IMR-90 (cell line): ENCODE results near the gene ENDOV. TPM values are rescaled to one million over a fixed set of nuclear protein-coding genes. Genes with fewer than 3 reads are reported as not detected.

ENCODE experiments used
- ATAC-seq: fragments of 200-7000 bp; cut with Tn5 transposase; 2 replicates; pipeline ENCODE4 v1.9.1; 2020; ENCODE audit warnings: low read depth, mild to moderate bottlenecking, moderate library complexity
- BruUV-seq: library from RNA; stranded (reverse); fragments of 400-500 nt; replicated peaks from 2 replicates; lab custom pipeline; 2021; lab: Mats Ljungman, UMichigan
- CTCF ChIA-PET: fragments of 300-600 bp; formaldehyde crosslinking; extraction: SDS; loops from one replicate; lab custom pipeline; 2021; ENCODE audit warnings: antibody characterized with exemption; lab: Yijun Ruan, JAX
- POLR2A ChIA-PET: fragments of 300-600 bp; sonication (Branson Sonifier 250); formaldehyde crosslinking; loops from one replicate; lab custom pipeline; 2022; ENCODE audit warnings: antibody characterized with exemption; ENCODE audit not compliant: unreplicated experiment; lab: Charles Lee
- DNase-seq: peaks from one replicate; pipeline ENCODE4 v3.0.0; 2013
- H2AFZ ChIP-seq: replicated peaks from 2 replicates; pipeline ENCODE3; 2013; ENCODE audit warnings: low read length, mild to moderate bottlenecking; ENCODE audit not compliant: poor library complexity
- H2AK5ac ChIP-seq: 2 replicates; pipeline ENCODE4 v1.6.1; 2013; ENCODE audit warnings: low read depth, low read length, inconsistent platforms
- H2AK9ac ChIP-seq: replicated peaks from 2 replicates; pipeline ENCODE3; 2013; ENCODE audit warnings: mild to moderate bottlenecking, low read depth, low read length, moderate library complexity; ENCODE audit not compliant: poor library complexity
- H2BK120ac ChIP-seq: 2 replicates; pipeline ENCODE4 v1.6.1; 2013; ENCODE audit warnings: low read depth, low read length, inconsistent platforms
- H2BK15ac ChIP-seq: 3 replicates; pipeline ENCODE4 v1.6.1; 2013; ENCODE audit warnings: low read depth, low read length, inconsistent platforms
- H2BK20ac ChIP-seq: 2 replicates; pipeline ENCODE4 v1.6.1; 2013; ENCODE audit warnings: low read depth, mild to moderate bottlenecking, inconsistent platforms, low read length, moderate library complexity
- H2BK5ac ChIP-seq: 2 replicates; pipeline ENCODE4 v1.6.1; 2013; ENCODE audit warnings: mild to moderate bottlenecking, low read depth, low read length, inconsistent platforms; ENCODE audit not compliant: poor library complexity, severe bottlenecking
- H3K14ac ChIP-seq: replicated peaks from 2 replicates; pipeline ENCODE4 v1.6.1; 2013; ENCODE audit warnings: low read depth, low read length, inconsistent platforms
- H3K18ac ChIP-seq: 2 replicates; pipeline ENCODE4 v1.6.1; 2013; ENCODE audit warnings: low read depth, low read length, control low read depth
- H3K23ac ChIP-seq: 2 replicates; pipeline ENCODE4 v1.6.1; 2013; ENCODE audit warnings: low read depth, low read length, inconsistent platforms
- H3K27ac ChIP-seq: 2 replicates; pipeline ENCODE4 v1.5.1; 2013; ENCODE audit warnings: mild to moderate bottlenecking, control low read depth, low read length; ENCODE audit not compliant: insufficient read depth
- H3K27me3 ChIP-seq: 2 replicates; pipeline ENCODE4 v1.6.1; 2013; ENCODE audit warnings: low read length; ENCODE audit not compliant: control insufficient read depth, insufficient read depth
- H3K36me3 ChIP-seq: 2 replicates; pipeline ENCODE4 v1.6.1; 2013; ENCODE audit warnings: low read length, mixed read lengths; ENCODE audit not compliant: control insufficient read depth, insufficient read depth
- H3K4ac ChIP-seq: 2 replicates; pipeline ENCODE4 v1.6.1; 2013; ENCODE audit warnings: low read depth, low read length, inconsistent platforms
- H3K4me1 ChIP-seq: 2 replicates; pipeline ENCODE4 v1.6.1; 2013; ENCODE audit warnings: low read length, mixed read lengths; ENCODE audit not compliant: control insufficient read depth, insufficient read depth
- H3K4me2 ChIP-seq: 2 replicates; pipeline ENCODE4 v1.6.1; 2013; ENCODE audit warnings: low read depth, mild to moderate bottlenecking, control low read depth, low read length, moderate library complexity
- H3K4me3 ChIP-seq: 2 replicates; pipeline ENCODE4 v1.5.1; 2013; ENCODE audit warnings: low read depth, mild to moderate bottlenecking, control low read depth, low read length, moderate library complexity; ENCODE audit not compliant: insufficient read depth
- H3K56ac ChIP-seq: 2 replicates; pipeline ENCODE4 v1.6.1; 2013; ENCODE audit warnings: low read length, inconsistent platforms; ENCODE audit not compliant: insufficient read depth; ENCODE audit errors: extremely low read depth
- H3K79me1 ChIP-seq, 2 experiments: 2 replicates each; pipeline ENCODE4 v1.6.1; 2013; ENCODE audit warnings: low read length in 2 of 2, inconsistent platforms in 1 of 2, low read depth in 1 of 2
- H3K9ac ChIP-seq: 2 replicates; pipeline ENCODE4 v1.6.1; 2013; ENCODE audit warnings: low read depth, low read length, control low read depth
- H3K9me1 ChIP-seq: 2 replicates; pipeline ENCODE4 v1.6.1; 2013; ENCODE audit warnings: low read length, inconsistent platforms; ENCODE audit not compliant: insufficient read depth
- H3K9me3 ChIP-seq: 2 replicates; pipeline ENCODE4 v1.6.1; 2013; ENCODE audit warnings: low read length; ENCODE audit not compliant: control insufficient read depth, insufficient read depth
- H4K20me1 ChIP-seq: 2 replicates; pipeline ENCODE4 v1.6.1; 2013; ENCODE audit warnings: low read length, inconsistent platforms; ENCODE audit not compliant: insufficient read depth
- H4K5ac ChIP-seq: 2 replicates; pipeline ENCODE4 v1.6.1; 2013; ENCODE audit warnings: mild to moderate bottlenecking, low read depth, low read length, control low read depth
- H4K8ac ChIP-seq, 2 experiments: 2 replicates each; pipeline ENCODE4 v1.6.1; 2013; ENCODE audit warnings: low read depth in 2 of 2, low read length in 2 of 2, control low read depth in 1 of 2, inconsistent platforms in 1 of 2
- H4K91ac ChIP-seq: 2 replicates; pipeline ENCODE4 v1.6.1; 2013; ENCODE audit warnings: low read depth, low read length, inconsistent platforms; ENCODE audit not compliant: insufficient read depth
- BHLHE40 ChIP-seq: fragments of 150-350 bp; IDR thresholded peaks from 2 replicates; pipeline ENCODE4 v1.6.1; 2016; ENCODE audit warnings: mild to moderate bottlenecking, low read depth, low read length
- CEBPB ChIP-seq: IDR thresholded peaks from 2 replicates; pipeline ENCODE4 v1.6.1; 2012; ENCODE audit warnings: low read depth, low read length, improper control_type of control experiment
- CHD1 ChIP-seq: IDR thresholded peaks from 2 replicates; pipeline ENCODE4 v1.6.1; 2012; ENCODE audit warnings: low read depth, low read length, improper control_type of control experiment
- FOS ChIP-seq: fragments of 150-350 bp; IDR thresholded peaks from 2 replicates; pipeline ENCODE4 v1.6.1; 2016; ENCODE audit warnings: low read depth, low read length
- MAFK ChIP-seq: IDR thresholded peaks from 2 replicates; pipeline ENCODE4 v1.6.1; 2012; ENCODE audit warnings: low read depth, low read length, improper control_type of control experiment
- MAZ ChIP-seq: IDR thresholded peaks from 2 replicates; pipeline ENCODE4 v1.6.1; 2012; ENCODE audit warnings: low read depth, mild to moderate bottlenecking, low read length, improper control_type of control experiment, moderate library complexity, borderline replicate concordance
- MXI1 ChIP-seq: IDR thresholded peaks from 2 replicates; pipeline ENCODE4 v1.6.1; 2012; ENCODE audit warnings: low read depth, mild to moderate bottlenecking, low read length, moderate library complexity, borderline replicate concordance
- NFE2L2 ChIP-seq: fragments of 150-350 bp; IDR thresholded peaks from 2 replicates; pipeline ENCODE4 v1.6.1; 2016; ENCODE audit warnings: low read depth, mild to moderate bottlenecking, low read length
- POLR2A ChIP-seq: IDR thresholded peaks from 2 replicates; pipeline ENCODE4 v1.6.1; 2012; ENCODE audit warnings: mild to moderate bottlenecking, low read depth, low read length
- RAD21 ChIP-seq: IDR thresholded peaks from 2 replicates; pipeline ENCODE4 v1.6.1; 2012; ENCODE audit warnings: low read length, improper control_type of control experiment
- RCOR1 ChIP-seq: IDR thresholded peaks from 2 replicates; pipeline ENCODE4 v1.6.1; 2012; ENCODE audit warnings: mild to moderate bottlenecking, low read length, improper control_type of control experiment; ENCODE audit not compliant: insufficient replicate concordance
- RFX5 ChIP-seq: IDR thresholded peaks from 2 replicates; pipeline ENCODE4 v1.8.0; 2012; ENCODE audit warnings: low read depth, mild to moderate bottlenecking, low read length, moderate library complexity
- SMC3 ChIP-seq: fragments of 150-350 bp; IDR thresholded peaks from 2 replicates; pipeline ENCODE4 v1.6.1; 2016; ENCODE audit warnings: low read depth, mild to moderate bottlenecking, antibody characterized with exemption, low read length, moderate library complexity
- WGBS, 2 experiments: methylation state at CpG; one replicate each; pipeline versions ENCODE4 v1.1.5 to v1.1.7; 2013; ENCODE audit warnings: missing lambda C conversion rate in 2 of 2; ENCODE audit not compliant: insufficient read length in 1 of 2; ENCODE audit errors: extremely low coverage in 2 of 2; 5-methylcytosine and 5-hydroxymethylcytosine counted together
- dilution Hi-C: fragments of 300-500 bp; cut with HindIII; formaldehyde crosslinking; loops from one replicate; pipeline ENCODE4 v1.14.3; 2018; ENCODE audit warnings: low sequenced_read_pairs; ENCODE audit not compliant: unreplicated experiment
- in situ Hi-C: fragments of 300-500 bp; cut with MboI; formaldehyde crosslinking; loops from 3 replicates; pipeline ENCODE4 v1.14.3; 2019; ENCODE audit warnings: low sequenced_read_pairs, inconsistent platforms, mixed read lengths
- intact Hi-C: fragments of 100-400 bp; cut with micrococcal nuclease; formaldehyde crosslinking; loops from 2 replicates; pipeline ENCODE4 v1.10.0; 2022
- polyA plus RNA-seq, 3 experiments: library from polyadenylated mRNA; depleted of rRNA; stranded (reverse); fragments of >200 nt; gene quantifications; 2 replicates each; pipeline ENCODE4 v1.2.3, GENCODE V29; 2012; ENCODE audit warnings: low replicate concordance in 1 of 3
- total RNA-seq: library from RNA; depleted of rRNA; stranded (reverse); fragments of >200 nt; gene quantifications from 2 replicates; pipeline ENCODE4 v1.2.3, GENCODE V29; 2012
- TF ChIP-seq, protein P1 (sequence below): fragments of 150-350 bp; IDR thresholded peaks from 2 replicates; pipeline ENCODE4 v1.6.1; 2017; ENCODE audit warnings: mild to moderate bottlenecking, antibody characterized with exemption, low read length, low read depth
- TF ChIP-seq, protein P2 (sequence below): fragments of 150-350 bp; IDR thresholded peaks from 2 replicates; pipeline ENCODE4 v1.6.1; 2016; ENCODE audit warnings: low read depth, mild to moderate bottlenecking, low read length, moderate library complexity, borderline replicate concordance
- TF ChIP-seq, protein P3 (sequence below): conservative IDR thresholded peaks from 2 replicates; pipeline ENCODE4 v1.5.1; 2012; ENCODE audit warnings: mild to moderate bottlenecking, low read depth, low read length, improper control_type of control experiment

The ENDOV gene
- total and polyA plus RNA-seq, 2 of the 4 experiments (the other 2 are of a cell fraction) = 15.1 to 30.3 TPM

DNA sequence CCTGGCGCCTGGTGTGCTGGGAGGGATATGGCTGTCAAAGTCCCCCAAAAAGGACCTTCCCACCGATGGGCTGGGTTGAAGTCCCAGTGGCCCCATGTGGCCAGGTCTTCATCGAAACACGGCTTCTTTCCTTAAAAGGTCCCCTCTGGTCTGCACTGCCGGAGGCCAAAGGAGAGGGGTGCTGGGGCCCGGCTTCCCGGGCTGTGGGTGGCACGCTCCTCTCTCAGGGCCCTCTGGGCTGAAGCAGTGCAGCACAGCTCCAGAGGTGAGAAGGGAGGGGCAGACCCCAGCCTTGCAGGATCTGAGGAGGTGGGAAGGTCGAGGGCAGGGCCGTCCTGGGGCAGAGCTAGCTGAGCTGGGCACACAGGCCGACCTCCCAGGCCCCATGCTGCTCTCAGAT lies 54.7 kb downstream of the ENDOV start:
- H3K4me3 ChIP-seq = no peak overlapping the region
- H3K4ac ChIP-seq = no peak overlapping the region
- no peak overlapping the region for H4K8ac ChIP-seq
- no peak overlapping the region for H3K27ac ChIP-seq
- peaks cover 6% of the 10 kb centered on the region; the same call in 1 of the 2 replicates for H3K36me3 ChIP-seq
- H3K18ac ChIP-seq = no peak overlapping the region
- TF ChIP-seq FOS = no peak
- TF ChIP-seq, protein P1, sequence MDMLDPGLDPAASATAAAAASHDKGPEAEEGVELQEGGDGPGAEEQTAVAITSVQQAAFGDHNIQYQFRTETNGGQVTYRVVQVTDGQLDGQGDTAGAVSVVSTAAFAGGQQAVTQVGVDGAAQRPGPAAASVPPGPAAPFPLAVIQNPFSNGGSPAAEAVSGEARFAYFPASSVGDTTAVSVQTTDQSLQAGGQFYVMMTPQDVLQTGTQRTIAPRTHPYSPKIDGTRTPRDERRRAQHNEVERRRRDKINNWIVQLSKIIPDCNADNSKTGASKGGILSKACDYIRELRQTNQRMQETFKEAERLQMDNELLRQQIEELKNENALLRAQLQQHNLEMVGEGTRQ = no peak
- TF ChIP-seq, protein P2, sequence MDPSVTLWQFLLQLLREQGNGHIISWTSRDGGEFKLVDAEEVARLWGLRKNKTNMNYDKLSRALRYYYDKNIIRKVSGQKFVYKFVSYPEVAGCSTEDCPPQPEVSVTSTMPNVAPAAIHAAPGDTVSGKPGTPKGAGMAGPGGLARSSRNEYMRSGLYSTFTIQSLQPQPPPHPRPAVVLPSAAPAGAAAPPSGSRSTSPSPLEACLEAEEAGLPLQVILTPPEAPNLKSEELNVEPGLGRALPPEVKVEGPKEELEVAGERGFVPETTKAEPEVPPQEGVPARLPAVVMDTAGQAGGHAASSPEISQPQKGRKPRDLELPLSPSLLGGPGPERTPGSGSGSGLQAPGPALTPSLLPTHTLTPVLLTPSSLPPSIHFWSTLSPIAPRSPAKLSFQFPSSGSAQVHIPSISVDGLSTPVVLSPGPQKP = no peak
- TF ChIP-seq BHLHE40 = no peak
- TF ChIP-seq RCOR1 = no peak
- TF ChIP-seq MXI1 = no peak
- TF ChIP-seq MAFK = no peak
- no peak for TF ChIP-seq RFX5
- no peak for TF ChIP-seq POLR2A
- TF ChIP-seq CEBPB = no peak
- TF ChIP-seq, protein P3, sequence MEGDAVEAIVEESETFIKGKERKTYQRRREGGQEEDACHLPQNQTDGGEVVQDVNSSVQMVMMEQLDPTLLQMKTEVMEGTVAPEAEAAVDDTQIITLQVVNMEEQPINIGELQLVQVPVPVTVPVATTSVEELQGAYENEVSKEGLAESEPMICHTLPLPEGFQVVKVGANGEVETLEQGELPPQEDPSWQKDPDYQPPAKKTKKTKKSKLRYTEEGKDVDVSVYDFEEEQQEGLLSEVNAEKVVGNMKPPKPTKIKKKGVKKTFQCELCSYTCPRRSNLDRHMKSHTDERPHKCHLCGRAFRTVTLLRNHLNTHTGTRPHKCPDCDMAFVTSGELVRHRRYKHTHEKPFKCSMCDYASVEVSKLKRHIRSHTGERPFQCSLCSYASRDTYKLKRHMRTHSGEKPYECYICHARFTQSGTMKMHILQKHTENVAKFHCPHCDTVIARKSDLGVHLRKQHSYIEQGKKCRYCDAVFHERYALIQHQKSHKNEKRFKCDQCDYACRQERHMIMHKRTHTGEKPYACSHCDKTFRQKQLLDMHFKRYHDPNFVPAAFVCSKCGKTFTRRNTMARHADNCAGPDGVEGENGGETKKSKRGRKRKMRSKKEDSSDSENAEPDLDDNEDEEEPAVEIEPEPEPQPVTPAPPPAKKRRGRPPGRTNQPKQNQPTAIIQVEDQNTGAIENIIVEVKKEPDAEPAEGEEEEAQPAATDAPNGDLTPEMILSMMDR = no peak
- TF ChIP-seq MAZ = no peak
- no peak for TF ChIP-seq NFE2L2
- TF ChIP-seq RAD21 = no peak
- no peak for TF ChIP-seq CHD1
- no peak for TF ChIP-seq SMC3
- ChIA-PET POLR2A (no interaction called here), CTCF (no interaction called here)
- intact Hi-C loops = loop anchor here (5.0 to 10.0 kb wide), 2 partner anchors 42 to 385 kb away; no protein-coding TSS in a partner anchor
- no peak overlapping the region for H3K4me2 ChIP-seq
- H2BK20ac ChIP-seq = no peak overlapping the region
- H3K23ac ChIP-seq = no peak overlapping the region
- no TSS peak for BruUV-seq
- no peak overlapping the region for H2BK5ac ChIP-seq
- peaks cover 39% of the 10 kb centered on the region for H4K20me1 ChIP-seq
- H3K56ac ChIP-seq = no peak overlapping the region
- H2BK15ac ChIP-seq = no peak overlapping the region
- in situ Hi-C loops = no loop called here
- no peak overlapping the region for H3K9ac ChIP-seq
- ATAC-seq (no peak), DNase-seq (no peak)
- no peak overlapping the region for H4K5ac ChIP-seq
- no peak overlapping the region for H2AFZ ChIP-seq
- no peaks in the 10 kb centered on the region; the same call in 1 of the 2 replicates for H3K4me1 ChIP-seq
- dilution Hi-C loops = no loop called here
- H4K91ac ChIP-seq = no peak overlapping the region
- no peaks in the 10 kb centered on the region for H3K9me3 ChIP-seq
- H2AK9ac ChIP-seq = peak overlapping the region; percentile 48
- 73% methylated on average over 2 of the region's 11 CpGs; no CpG with 5 or more reads in 1 of the 2 experiments for WGBS, 2 experiments
- H3K14ac ChIP-seq = no peak overlapping the region
- no peak overlapping the region for H2AK5ac ChIP-seq
- peaks cover 0 to 15% of the 10 kb centered on the region in 2 experiments; a peak in 1 of 4 replicates for H3K79me1 ChIP-seq
- no peak overlapping the region for H2BK120ac ChIP-seq
- H3K9me1 ChIP-seq = peaks cover 2% of the 10 kb centered on the region; the same call in 1 of the 2 replicates
- H3K27me3 ChIP-seq = peaks cover under 1% of the 10 kb centered on the region; the same call in 1 of the 2 replicates
